Esophagus (tissue), 2 donors: ENCODE results near the gene DNAJC3. TPM values are rescaled to one million over a fixed set of nuclear protein-coding genes. Genes with fewer than 3 reads are reported as not detected.
"Not testable (repeated sequence)": the region's sequence is repeated elsewhere in the genome, so short reads cannot be mapped to it uniquely, and the experiment has no call there.

Experiments
- H3K27ac ChIP-seq, 2 donors: one replicate each; pipeline ENCODE4 v1.5.1; 2013; ENCODE audit warnings: low read depth in 2 of 2, mild to moderate bottlenecking in 2 of 2, inconsistent platforms in 1 of 2, low read length in 1 of 2, moderate library complexity in 1 of 2
- H3K27me3 ChIP-seq, 2 donors: one replicate each; pipeline ENCODE4 v1.6.1; 2013; ENCODE audit warnings: low read length in 2 of 2, control low read depth in 1 of 2, mild to moderate bottlenecking in 1 of 2; ENCODE audit not compliant: insufficient read depth in 2 of 2, control insufficient read depth in 1 of 2
- H3K36me3 ChIP-seq, 2 donors: one replicate each; pipeline ENCODE4 v1.6.1; 2013; ENCODE audit warnings: low read length in 1 of 2; ENCODE audit not compliant: control insufficient read depth in 2 of 2, insufficient read depth in 2 of 2
- H3K4me1 ChIP-seq, 2 donors: one replicate each; pipeline ENCODE4 v1.6.1; 2013; ENCODE audit warnings: low read length in 1 of 2; ENCODE audit not compliant: control insufficient read depth in 2 of 2, insufficient read depth in 2 of 2
- H3K4me3 ChIP-seq, 2 donors: one replicate each; pipeline ENCODE4 v1.5.1; 2013; ENCODE audit warnings: low read length in 2 of 2, mild to moderate bottlenecking in 2 of 2, low read depth in 1 of 2, moderate library complexity in 1 of 2
- H3K9me3 ChIP-seq, 2 donors: one replicate each; pipeline ENCODE4 v1.6.1; 2013; ENCODE audit warnings: mild to moderate bottlenecking in 2 of 2, low read depth in 1 of 2, low read length in 1 of 2, moderate library complexity in 1 of 2; ENCODE audit not compliant: control insufficient read depth in 2 of 2, insufficient read depth in 1 of 2
- WGBS, 2 donors: extraction: QIAGEN DNeasy Blood & Tissue Kit; methylation state at CpG; one replicate each; pipeline ENCODE4 v1.1.7; 2013; 5-methylcytosine and 5-hydroxymethylcytosine counted together
- polyA plus RNA-seq, 2 donors: library from polyadenylated mRNA; stranded (reverse); fragments of 200-250 nt; gene quantifications; one replicate each; pipeline ENCODE4 v1.2.3, GENCODE V29; 2013
- donor health status: healthy with polysubstance abuse.
- donor health status: Bipolar disorder and iron deficiency.

Gene DNAJC3
- polyA plus RNA-seq, 2 donors = 7.0 to 8.9 TPM

DNA sequence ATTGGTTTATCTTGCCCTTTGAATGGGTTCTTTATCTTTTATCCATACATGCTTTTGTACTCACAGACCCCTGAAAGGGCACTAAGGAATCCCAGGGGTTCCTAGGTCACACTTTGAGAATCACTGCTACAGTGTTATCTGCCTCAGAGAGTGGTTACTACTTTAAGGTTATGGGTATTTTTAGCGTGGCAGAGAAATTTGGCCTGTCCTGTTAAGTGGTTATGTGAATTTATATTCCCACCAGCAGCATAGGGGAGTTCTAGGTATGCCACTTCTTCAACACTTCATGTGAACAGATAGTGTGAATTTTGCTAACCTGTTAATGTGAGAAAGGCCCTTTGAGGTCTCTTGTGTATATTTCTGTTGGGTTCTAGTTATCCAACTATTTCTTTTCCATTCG lies 75.7 kb downstream of the DNAJC3 start:
- no peak overlapping the region for H3K27ac ChIP-seq
- 85 to 92% methylated on average over 2 of the region's 2 CpGs for WGBS, 2 donors
- no peaks in the 10 kb centered on the region for H3K9me3 ChIP-seq
- H3K27me3 ChIP-seq = no peaks in the 10 kb centered on the region
- no peak overlapping the region for H3K4me3 ChIP-seq
- H3K4me1 ChIP-seq = no peaks in the 10 kb centered on the region
- H3K36me3 ChIP-seq = no peaks in the 10 kb centered on the region

DNA sequence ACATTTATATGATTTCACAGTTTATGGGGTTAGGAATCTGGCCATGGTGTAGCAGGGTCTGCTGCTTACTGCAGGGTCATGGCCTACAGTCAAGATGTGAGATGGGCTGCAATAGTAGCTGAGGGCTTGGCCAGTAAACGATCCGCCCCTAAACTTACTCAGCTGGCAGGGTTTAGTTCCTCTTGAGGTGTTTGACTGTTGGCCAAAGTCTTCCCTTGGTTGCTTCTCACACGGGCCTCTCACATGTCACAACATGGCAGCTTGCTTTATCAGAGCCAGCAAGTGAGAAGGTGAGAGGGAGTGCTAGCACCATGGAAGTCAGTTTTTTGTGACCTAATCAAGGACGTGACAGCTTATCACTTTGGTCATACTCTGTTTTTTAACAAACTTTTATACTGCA lies 77.1 kb downstream of the DNAJC3 start:
- Histone ChIP-seq H3K27me3 (no peaks in the 10 kb centered on the region), H3K9me3 (no peaks in the 10 kb centered on the region), H3K27ac (no peak overlapping the region), H3K4me1 (no peaks in the 10 kb centered on the region), H3K4me3 (no peak overlapping the region), H3K36me3 (no peaks in the 10 kb centered on the region)
- 52 to 76% methylated on average over 4 of the region's 4 CpGs for WGBS, 2 donors

DNA sequence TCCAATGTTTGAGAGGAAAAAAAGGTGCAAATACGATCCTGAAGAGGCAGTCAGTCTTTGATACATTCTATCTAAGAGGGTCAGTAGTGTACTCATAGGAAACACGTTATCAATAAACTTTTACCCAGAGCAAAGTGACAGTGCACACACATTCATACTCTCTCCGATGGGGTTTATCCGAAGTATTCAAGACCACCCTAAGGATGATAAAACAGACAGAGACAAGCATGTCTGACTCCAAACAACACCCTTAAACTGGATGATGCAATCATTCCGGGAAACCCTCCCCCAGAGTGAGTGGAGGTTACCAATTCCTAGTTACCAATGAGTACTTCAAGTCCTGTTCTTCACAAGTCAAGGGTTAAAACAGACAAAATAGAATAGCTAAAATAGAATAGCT lies 79.1 kb downstream of the DNAJC3 start:
- Histone ChIP-seq H3K27me3 (no peaks in the 10 kb centered on the region), H3K36me3 (no peaks in the 10 kb centered on the region), H3K4me1 (no peaks in the 10 kb centered on the region), H3K27ac (no peak overlapping the region), H3K9me3 (no peaks in the 10 kb centered on the region), H3K4me3 (no peak overlapping the region)
- 93 to 94% methylated on average over 5 of the region's 5 CpGs for WGBS, 2 donors

DNA sequence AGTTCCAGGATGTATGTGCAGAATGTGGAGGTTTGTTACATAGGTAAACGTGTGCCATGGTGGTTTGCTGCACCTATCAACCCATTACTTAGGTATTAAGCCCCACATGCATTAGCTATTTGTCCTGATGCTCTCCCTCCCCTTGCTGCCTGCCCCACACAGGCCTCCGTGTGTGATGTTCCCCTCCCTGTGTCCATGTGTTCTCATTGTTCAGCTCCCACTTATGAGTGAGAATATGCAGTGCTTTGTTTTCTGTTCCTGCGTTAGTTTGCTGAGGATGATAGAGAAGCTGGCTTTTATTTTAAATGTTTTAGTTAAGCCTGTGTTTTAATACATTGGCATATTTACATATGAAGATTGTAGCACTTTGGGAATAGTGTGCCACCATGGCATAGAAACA lies 85.7 kb downstream of the DNAJC3 start:
- not testable (repeated sequence) for H3K27me3 ChIP-seq, H3K4me3 ChIP-seq, H3K36me3 ChIP-seq, H3K4me1 ChIP-seq, H3K9me3 ChIP-seq, H3K27ac ChIP-seq
- WGBS, 2 donors = 80 to 88% methylated on average over 3 of the region's 3 CpGs

DNA sequence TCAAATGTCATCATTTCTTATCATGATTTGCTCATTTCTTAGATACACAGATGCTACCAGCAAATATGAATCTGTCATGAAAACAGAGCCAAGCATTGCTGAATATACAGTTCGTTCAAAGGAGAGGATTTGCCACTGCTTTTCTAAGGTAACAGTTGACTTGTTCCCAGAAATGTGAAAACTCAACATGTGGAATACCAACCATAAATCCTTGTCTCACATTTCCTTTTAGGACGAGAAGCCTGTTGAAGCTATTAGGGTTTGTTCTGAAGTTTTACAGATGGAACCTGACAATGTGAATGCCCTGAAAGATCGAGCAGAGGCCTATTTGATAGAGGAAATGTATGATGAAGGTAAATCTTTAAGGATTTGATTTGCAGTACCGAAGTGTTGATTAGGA lies 86.7 kb downstream of the DNAJC3 start:
- Histone ChIP-seq H3K4me1 (no peaks in the 10 kb centered on the region), H3K27me3 (no peaks in the 10 kb centered on the region), H3K36me3 (peaks cover 0 to 3% of the 10 kb centered on the region in 2 donors), H3K9me3 (no peaks in the 10 kb centered on the region), H3K27ac (no peak overlapping the region), H3K4me3 (no peak overlapping the region)
- 87 to 91% methylated on average over 4 of the region's 4 CpGs for WGBS, 2 donors

DNA sequence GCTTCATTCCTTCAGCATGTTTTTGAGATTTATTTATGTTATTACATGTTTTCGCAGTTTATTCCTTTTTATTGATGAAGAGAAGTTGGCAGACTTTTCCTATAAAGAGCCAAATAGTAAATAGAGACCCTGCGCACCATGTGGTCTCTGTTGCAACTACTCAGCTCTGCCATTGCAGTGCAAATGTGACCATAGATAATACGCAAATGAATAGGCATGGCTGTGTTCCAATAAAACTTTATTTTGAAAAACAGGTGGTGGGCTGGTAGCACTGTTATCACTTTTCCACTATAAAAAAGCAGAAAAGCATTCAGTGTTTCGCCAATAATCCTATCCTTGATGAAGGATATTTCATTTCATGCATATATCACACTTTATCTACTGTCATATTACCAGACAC lies 95.0 kb downstream of the DNAJC3 start:
- H3K4me1 ChIP-seq = no peaks in the 10 kb centered on the region
- H3K4me3 ChIP-seq = no peak overlapping the region
- no peak overlapping the region for H3K27ac ChIP-seq
- H3K9me3 ChIP-seq = no peaks in the 10 kb centered on the region
- peaks cover 0 to 5% of the 10 kb centered on the region in 2 donors for H3K36me3 ChIP-seq
- H3K27me3 ChIP-seq = no peaks in the 10 kb centered on the region
- WGBS, 2 donors = 88 to 89% methylated on average over 4 of the region's 4 CpGs

DNA sequence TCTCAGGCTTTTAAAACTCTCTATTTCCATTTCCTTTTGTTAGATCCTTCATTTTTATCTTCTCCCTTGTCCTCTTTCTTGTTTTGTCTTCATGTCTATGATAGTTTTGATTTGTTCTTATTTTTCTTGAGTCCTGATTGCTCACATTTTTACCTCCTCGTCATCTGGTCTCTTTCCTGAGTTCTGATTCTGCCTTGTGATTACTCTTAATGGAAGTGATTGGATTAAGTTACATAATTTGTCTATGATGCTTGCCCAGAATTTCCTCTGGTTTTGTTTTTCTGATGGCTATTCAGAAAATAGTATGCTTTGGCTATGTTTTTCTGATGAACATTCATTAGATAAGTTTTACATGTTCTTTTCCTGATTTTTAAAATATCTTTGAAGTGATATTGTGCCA lies 102.6 kb downstream of the DNAJC3 start:
- no peaks in the 10 kb centered on the region for H3K4me1 ChIP-seq
- no peaks in the 10 kb centered on the region for H3K36me3 ChIP-seq
- no peaks in the 10 kb centered on the region for H3K27me3 ChIP-seq
- H3K4me3 ChIP-seq = no peak overlapping the region
- no peak overlapping the region for H3K27ac ChIP-seq
- WGBS, 2 donors = 71 to 91% methylated on average over 1 of the region's 1 CpG
- H3K9me3 ChIP-seq = no peaks in the 10 kb centered on the region

DNA sequence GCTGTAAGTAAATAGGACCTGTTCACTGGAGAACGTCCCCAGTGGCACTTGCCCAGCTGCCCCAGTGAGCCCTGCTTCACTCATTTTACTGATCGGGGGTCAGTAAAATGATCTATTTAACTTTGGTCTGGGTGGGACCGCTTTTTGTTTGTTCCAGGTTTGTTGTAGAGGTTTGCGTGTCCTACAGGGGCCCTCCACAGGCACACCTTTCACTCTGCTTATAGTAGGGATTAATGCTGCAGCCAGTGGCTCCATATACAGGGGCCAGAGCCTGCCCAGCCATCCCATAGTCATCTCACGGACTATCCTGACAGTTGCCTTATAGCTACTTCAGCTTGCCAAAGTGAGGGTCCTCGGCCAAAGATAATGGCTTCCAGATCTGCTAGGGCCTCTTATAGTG lies 104.1 kb downstream of the DNAJC3 start:
- no peaks in the 10 kb centered on the region for H3K9me3 ChIP-seq
- no peaks in the 10 kb centered on the region for H3K27me3 ChIP-seq
- no peaks in the 10 kb centered on the region for H3K36me3 ChIP-seq
- WGBS, 2 donors = 93 to 95% methylated on average over 6 of the region's 6 CpGs
- no peak overlapping the region for H3K4me3 ChIP-seq
- no peak overlapping the region for H3K27ac ChIP-seq
- H3K4me1 ChIP-seq = no peaks in the 10 kb centered on the region

DNA sequence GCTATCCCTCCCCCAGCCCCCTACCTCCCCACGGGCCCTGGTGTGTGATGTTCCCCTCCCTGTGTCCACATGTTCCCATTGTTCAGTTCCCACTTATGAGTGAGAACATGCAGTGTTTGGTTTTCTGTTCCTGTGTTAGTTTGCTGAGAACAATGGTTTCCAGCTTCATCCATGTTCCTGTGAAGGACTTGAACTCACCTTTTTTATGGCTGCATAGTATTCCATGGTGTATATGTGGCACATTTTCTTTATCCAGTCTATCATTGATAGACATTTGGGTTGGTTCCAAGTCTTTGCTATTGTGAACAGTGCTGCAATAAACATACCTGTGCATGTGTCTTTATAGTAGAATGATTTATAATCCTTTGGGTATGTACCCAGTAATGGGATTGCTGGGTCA lies 105.0 kb downstream of the DNAJC3 start:
- H3K4me1 ChIP-seq, H3K27ac ChIP-seq, H3K4me3 ChIP-seq, H3K9me3 ChIP-seq, H3K27me3 ChIP-seq, H3K36me3 ChIP-seq: not testable (repeated sequence)
- 84 to 95% methylated on average over 1 of the region's 1 CpG for WGBS, 2 donors

DNA sequence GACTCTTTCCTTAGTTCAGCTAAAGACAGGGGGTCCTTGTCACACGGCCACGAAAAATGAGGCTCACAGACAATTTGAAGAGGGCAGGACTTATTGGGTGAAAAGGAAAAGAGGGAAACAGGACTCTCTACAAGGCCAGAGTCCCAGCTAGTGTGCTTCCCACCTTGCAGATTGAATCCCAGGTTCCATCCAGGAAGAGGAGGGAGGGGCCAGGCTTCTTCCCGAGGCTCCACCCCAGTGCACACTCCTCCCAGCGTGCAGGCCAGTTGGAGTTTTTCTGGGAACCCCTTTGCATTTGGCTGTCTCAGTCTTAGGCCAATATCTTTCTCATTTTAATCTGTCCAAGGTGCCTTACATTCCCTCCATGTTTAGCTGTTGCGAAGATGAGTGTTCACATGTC lies 106.8 kb downstream of the DNAJC3 start:
- H3K27me3 ChIP-seq = no peaks in the 10 kb centered on the region
- H3K4me3 ChIP-seq = no peak overlapping the region
- no peaks in the 10 kb centered on the region for H3K9me3 ChIP-seq
- no peak overlapping the region for H3K27ac ChIP-seq
- WGBS, 2 donors = 83 to 90% methylated on average over 5 of the region's 5 CpGs
- H3K4me1 ChIP-seq = no peaks in the 10 kb centered on the region
- H3K36me3 ChIP-seq = peaks cover 0 to 4% of the 10 kb centered on the region in 2 donors
